IMR-90 (cell line): ENCODE results near the gene MAPKAP1. TPM values are rescaled to one million over a fixed set of nuclear protein-coding genes. Genes with fewer than 3 reads are reported as not detected.

Experiments
- ATAC-seq: fragments of 200-7000 bp; cut with Tn5 transposase; 2 replicates; pipeline ENCODE4 v1.9.1; 2020; ENCODE audit warnings: low read depth, mild to moderate bottlenecking, moderate library complexity
- BruUV-seq: library from RNA; stranded (reverse); fragments of 400-500 nt; replicated peaks from 2 replicates; lab custom pipeline; 2021; lab: Mats Ljungman, UMichigan
- CTCF ChIA-PET: fragments of 300-600 bp; formaldehyde crosslinking; extraction: SDS; loops from one replicate; lab custom pipeline; 2021; ENCODE audit warnings: antibody characterized with exemption; lab: Yijun Ruan, JAX
- POLR2A ChIA-PET: fragments of 300-600 bp; sonication (Branson Sonifier 250); formaldehyde crosslinking; loops from one replicate; lab custom pipeline; 2022; ENCODE audit warnings: antibody characterized with exemption; ENCODE audit not compliant: unreplicated experiment; lab: Charles Lee
- DNase-seq: peaks from one replicate; pipeline ENCODE4 v3.0.0; 2013
- H2AFZ ChIP-seq: replicated peaks from 2 replicates; pipeline ENCODE3; 2013; ENCODE audit warnings: low read length, mild to moderate bottlenecking; ENCODE audit not compliant: poor library complexity
- H2AK5ac ChIP-seq: 2 replicates; pipeline ENCODE4 v1.6.1; 2013; ENCODE audit warnings: low read depth, low read length, inconsistent platforms
- H2AK9ac ChIP-seq: replicated peaks from 2 replicates; pipeline ENCODE3; 2013; ENCODE audit warnings: mild to moderate bottlenecking, low read depth, low read length, moderate library complexity; ENCODE audit not compliant: poor library complexity
- H2BK120ac ChIP-seq: 2 replicates; pipeline ENCODE4 v1.6.1; 2013; ENCODE audit warnings: low read depth, low read length, inconsistent platforms
- H2BK15ac ChIP-seq: 3 replicates; pipeline ENCODE4 v1.6.1; 2013; ENCODE audit warnings: low read depth, low read length, inconsistent platforms
- H2BK20ac ChIP-seq: 2 replicates; pipeline ENCODE4 v1.6.1; 2013; ENCODE audit warnings: low read depth, mild to moderate bottlenecking, inconsistent platforms, low read length, moderate library complexity
- H2BK5ac ChIP-seq: 2 replicates; pipeline ENCODE4 v1.6.1; 2013; ENCODE audit warnings: mild to moderate bottlenecking, low read depth, low read length, inconsistent platforms; ENCODE audit not compliant: poor library complexity, severe bottlenecking
- H3K14ac ChIP-seq: replicated peaks from 2 replicates; pipeline ENCODE4 v1.6.1; 2013; ENCODE audit warnings: low read depth, low read length, inconsistent platforms
- H3K18ac ChIP-seq: 2 replicates; pipeline ENCODE4 v1.6.1; 2013; ENCODE audit warnings: low read depth, low read length, control low read depth
- H3K23ac ChIP-seq: 2 replicates; pipeline ENCODE4 v1.6.1; 2013; ENCODE audit warnings: low read depth, low read length, inconsistent platforms
- H3K27ac ChIP-seq: 2 replicates; pipeline ENCODE4 v1.5.1; 2013; ENCODE audit warnings: mild to moderate bottlenecking, control low read depth, low read length; ENCODE audit not compliant: insufficient read depth
- H3K27me3 ChIP-seq: 2 replicates; pipeline ENCODE4 v1.6.1; 2013; ENCODE audit warnings: low read length; ENCODE audit not compliant: control insufficient read depth, insufficient read depth
- H3K36me3 ChIP-seq: 2 replicates; pipeline ENCODE4 v1.6.1; 2013; ENCODE audit warnings: low read length, mixed read lengths; ENCODE audit not compliant: control insufficient read depth, insufficient read depth
- H3K4ac ChIP-seq: 2 replicates; pipeline ENCODE4 v1.6.1; 2013; ENCODE audit warnings: low read depth, low read length, inconsistent platforms
- H3K4me1 ChIP-seq: 2 replicates; pipeline ENCODE4 v1.6.1; 2013; ENCODE audit warnings: low read length, mixed read lengths; ENCODE audit not compliant: control insufficient read depth, insufficient read depth
- H3K4me2 ChIP-seq: 2 replicates; pipeline ENCODE4 v1.6.1; 2013; ENCODE audit warnings: low read depth, mild to moderate bottlenecking, control low read depth, low read length, moderate library complexity
- H3K4me3 ChIP-seq: 2 replicates; pipeline ENCODE4 v1.5.1; 2013; ENCODE audit warnings: low read depth, mild to moderate bottlenecking, control low read depth, low read length, moderate library complexity; ENCODE audit not compliant: insufficient read depth
- H3K56ac ChIP-seq: 2 replicates; pipeline ENCODE4 v1.6.1; 2013; ENCODE audit warnings: low read length, inconsistent platforms; ENCODE audit not compliant: insufficient read depth; ENCODE audit errors: extremely low read depth
- H3K79me1 ChIP-seq, 2 experiments: 2 replicates each; pipeline ENCODE4 v1.6.1; 2013; ENCODE audit warnings: low read length in 2 of 2, inconsistent platforms in 1 of 2, low read depth in 1 of 2
- H3K9ac ChIP-seq: 2 replicates; pipeline ENCODE4 v1.6.1; 2013; ENCODE audit warnings: low read depth, low read length, control low read depth
- H3K9me1 ChIP-seq: 2 replicates; pipeline ENCODE4 v1.6.1; 2013; ENCODE audit warnings: low read length, inconsistent platforms; ENCODE audit not compliant: insufficient read depth
- H3K9me3 ChIP-seq: 2 replicates; pipeline ENCODE4 v1.6.1; 2013; ENCODE audit warnings: low read length; ENCODE audit not compliant: control insufficient read depth, insufficient read depth
- H4K20me1 ChIP-seq: 2 replicates; pipeline ENCODE4 v1.6.1; 2013; ENCODE audit warnings: low read length, inconsistent platforms; ENCODE audit not compliant: insufficient read depth
- H4K5ac ChIP-seq: 2 replicates; pipeline ENCODE4 v1.6.1; 2013; ENCODE audit warnings: mild to moderate bottlenecking, low read depth, low read length, control low read depth
- H4K8ac ChIP-seq, 2 experiments: 2 replicates each; pipeline ENCODE4 v1.6.1; 2013; ENCODE audit warnings: low read depth in 2 of 2, low read length in 2 of 2, control low read depth in 1 of 2, inconsistent platforms in 1 of 2
- H4K91ac ChIP-seq: 2 replicates; pipeline ENCODE4 v1.6.1; 2013; ENCODE audit warnings: low read depth, low read length, inconsistent platforms; ENCODE audit not compliant: insufficient read depth
- BHLHE40 ChIP-seq: fragments of 150-350 bp; IDR thresholded peaks from 2 replicates; pipeline ENCODE4 v1.6.1; 2016; ENCODE audit warnings: mild to moderate bottlenecking, low read depth, low read length
- CHD1 ChIP-seq: IDR thresholded peaks from 2 replicates; pipeline ENCODE4 v1.6.1; 2012; ENCODE audit warnings: low read depth, low read length, improper control_type of control experiment
- CTCF ChIP-seq: conservative IDR thresholded peaks from 2 replicates; pipeline ENCODE4 v1.5.1; 2012; ENCODE audit warnings: mild to moderate bottlenecking, low read depth, low read length, improper control_type of control experiment
- ELK1 ChIP-seq: fragments of 150-350 bp; IDR thresholded peaks from 2 replicates; pipeline ENCODE4 v1.6.1; 2016; ENCODE audit warnings: low read depth, mild to moderate bottlenecking, low read length, moderate library complexity, borderline replicate concordance
- FOS ChIP-seq: fragments of 150-350 bp; IDR thresholded peaks from 2 replicates; pipeline ENCODE4 v1.6.1; 2016; ENCODE audit warnings: low read depth, low read length
- MAFK ChIP-seq: IDR thresholded peaks from 2 replicates; pipeline ENCODE4 v1.6.1; 2012; ENCODE audit warnings: low read depth, low read length, improper control_type of control experiment
- MAZ ChIP-seq: IDR thresholded peaks from 2 replicates; pipeline ENCODE4 v1.6.1; 2012; ENCODE audit warnings: low read depth, mild to moderate bottlenecking, low read length, improper control_type of control experiment, moderate library complexity, borderline replicate concordance
- MXI1 ChIP-seq: IDR thresholded peaks from 2 replicates; pipeline ENCODE4 v1.6.1; 2012; ENCODE audit warnings: low read depth, mild to moderate bottlenecking, low read length, moderate library complexity, borderline replicate concordance
- NFE2L2 ChIP-seq: fragments of 150-350 bp; IDR thresholded peaks from 2 replicates; pipeline ENCODE4 v1.6.1; 2016; ENCODE audit warnings: low read depth, mild to moderate bottlenecking, low read length
- POLR2A ChIP-seq: IDR thresholded peaks from 2 replicates; pipeline ENCODE4 v1.6.1; 2012; ENCODE audit warnings: mild to moderate bottlenecking, low read depth, low read length
- RAD21 ChIP-seq: IDR thresholded peaks from 2 replicates; pipeline ENCODE4 v1.6.1; 2012; ENCODE audit warnings: low read length, improper control_type of control experiment
- RCOR1 ChIP-seq: IDR thresholded peaks from 2 replicates; pipeline ENCODE4 v1.6.1; 2012; ENCODE audit warnings: mild to moderate bottlenecking, low read length, improper control_type of control experiment; ENCODE audit not compliant: insufficient replicate concordance
- RFX5 ChIP-seq: IDR thresholded peaks from 2 replicates; pipeline ENCODE4 v1.8.0; 2012; ENCODE audit warnings: low read depth, mild to moderate bottlenecking, low read length, moderate library complexity
- SMC3 ChIP-seq: fragments of 150-350 bp; IDR thresholded peaks from 2 replicates; pipeline ENCODE4 v1.6.1; 2016; ENCODE audit warnings: low read depth, mild to moderate bottlenecking, antibody characterized with exemption, low read length, moderate library complexity
- USF2 ChIP-seq: fragments of 150-350 bp; IDR thresholded peaks from 2 replicates; pipeline ENCODE4 v1.6.1; 2017; ENCODE audit warnings: mild to moderate bottlenecking, antibody characterized with exemption, low read length, low read depth
- WGBS, 2 experiments: methylation state at CpG; one replicate each; pipeline versions ENCODE4 v1.1.5 to v1.1.7; 2013; ENCODE audit warnings: missing lambda C conversion rate in 2 of 2; ENCODE audit not compliant: insufficient read length in 1 of 2; ENCODE audit errors: extremely low coverage in 2 of 2; 5-methylcytosine and 5-hydroxymethylcytosine counted together
- dilution Hi-C: fragments of 300-500 bp; cut with HindIII; formaldehyde crosslinking; loops from one replicate; pipeline ENCODE4 v1.14.3; 2018; ENCODE audit warnings: low sequenced_read_pairs; ENCODE audit not compliant: unreplicated experiment
- in situ Hi-C: fragments of 300-500 bp; cut with MboI; formaldehyde crosslinking; loops from 3 replicates; pipeline ENCODE4 v1.14.3; 2019; ENCODE audit warnings: low sequenced_read_pairs, inconsistent platforms, mixed read lengths
- intact Hi-C: fragments of 100-400 bp; cut with micrococcal nuclease; formaldehyde crosslinking; loops from 2 replicates; pipeline ENCODE4 v1.10.0; 2022
- polyA plus RNA-seq, 3 experiments: library from polyadenylated mRNA; depleted of rRNA; stranded (reverse); fragments of >200 nt; gene quantifications; 2 replicates each; pipeline ENCODE4 v1.2.3, GENCODE V29; 2012; ENCODE audit warnings: low replicate concordance in 1 of 3
- total RNA-seq: library from RNA; depleted of rRNA; stranded (reverse); fragments of >200 nt; gene quantifications from 2 replicates; pipeline ENCODE4 v1.2.3, GENCODE V29; 2012

MAPKAP1 gene
- total and polyA plus RNA-seq, 2 of the 4 experiments (the other 2 are of a cell fraction): 87.2 to 158 TPM

GRCh38 chr9:125579030-125579932 is 127.7 kb downstream of the MAPKAP1 start:
- Histone ChIP-seq H4K91ac (no peak overlapping the region), H3K27me3 (no peaks in the 10 kb centered on the region), H3K4ac (no peak overlapping the region), H3K79me1 (peaks cover 18 to 20% of the 10 kb centered on the region in 2 experiments), H2BK120ac (no peak overlapping the region), H3K9me3 (no peaks in the 10 kb centered on the region), H4K5ac (no peak overlapping the region), H2BK5ac (no peak overlapping the region), H3K9me1 (no peaks in the 10 kb centered on the region), H3K14ac (no peak overlapping the region), H2AK9ac (no peak overlapping the region), H3K4me3 (no peak overlapping the region), H3K56ac (no peak overlapping the region), H3K23ac (no peak overlapping the region), H2AFZ (no peak overlapping the region), H3K4me2 (no peak overlapping the region), H3K27ac (no peak overlapping the region), H2AK5ac (no peak overlapping the region), H3K36me3 (peaks cover 2% of the 10 kb centered on the region; the same call in 1 of the 2 replicates), H3K9ac (no peak overlapping the region), H2BK20ac (no peak overlapping the region), H4K20me1 (no peaks in the 10 kb centered on the region), H3K4me1 (no peaks in the 10 kb centered on the region), H3K18ac (no peak overlapping the region), H2BK15ac (no peak overlapping the region), H4K8ac (no peak overlapping the region)
- ChIA-PET POLR2A (no interaction called here), CTCF (no interaction called here)
- dilution Hi-C loops: no loop called here
- no peak for DNase-seq
- in situ Hi-C loops: no loop called here
- intact Hi-C loops: no loop called here
- no peak for ATAC-seq
- 100% methylated on average over 2 of the region's 12 CpGs; no CpG with 5 or more reads in 1 of the 2 experiments for WGBS, 2 experiments
- BruUV-seq: no TSS peak
- TF ChIP-seq MAFK (no peak), BHLHE40 (no peak), RFX5 (no peak), MXI1 (no peak), USF2 (no peak), RCOR1 (no peak), CTCF (no peak), ELK1 (no peak), MAZ (no peak), CHD1 (no peak), FOS (no peak), SMC3 (no peak), POLR2A (no peak), NFE2L2 (no peak), RAD21 (no peak)
